Stimulated activated CD8-positive, alpha-beta memory T cell treated with anti-CD3 and anti-CD28 coated beads, Interleukin-7, amount 100 ng/mL, for 4 hours (primary cell): ENCODE measurements around the gene GDF15.

Experiments used
- DNase-seq, 2 donors: peaks; one replicate each; pipeline ENCODE4 v3.0.0-alpha.2; 2020; ENCODE audit warnings: low read depth in 2 of 2

GDF15 gene

DNA sequence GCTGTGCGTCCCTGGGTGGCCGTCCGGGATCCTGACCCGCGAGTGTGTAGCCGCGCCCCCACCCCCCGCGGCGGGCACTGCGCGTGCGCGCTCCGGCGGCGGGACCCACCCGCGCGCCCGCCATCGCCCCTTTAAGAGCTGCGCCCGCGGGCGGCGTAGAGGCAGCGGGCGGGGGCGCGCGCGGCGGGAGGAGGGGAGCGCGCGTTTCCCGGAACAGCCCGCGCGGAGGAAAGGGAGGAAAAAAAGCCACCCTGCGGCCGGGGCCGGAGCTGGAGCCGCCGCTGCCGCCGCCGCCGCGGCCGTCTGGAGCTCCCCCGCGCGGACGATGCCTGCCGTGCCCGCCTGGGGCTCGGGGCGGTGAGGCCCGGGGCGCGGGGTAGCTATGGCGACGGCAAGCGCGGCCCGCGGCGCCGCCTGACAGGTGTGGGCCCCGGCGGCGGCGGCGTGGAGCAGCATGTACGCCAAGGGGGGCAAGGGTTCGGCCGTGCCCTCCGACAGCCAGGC, 33.3 kb downstream of the GDF15 start, which contains the start of gene SSBP4:
Gene SSBP4 (plus strand): TSS at position 204 of the 504 bp plus-strand sequence. CDS start 251 bp downstream, at position 455.
- peak in 1 of 2 donors; percentile 63 for DNase-seq

DNA sequence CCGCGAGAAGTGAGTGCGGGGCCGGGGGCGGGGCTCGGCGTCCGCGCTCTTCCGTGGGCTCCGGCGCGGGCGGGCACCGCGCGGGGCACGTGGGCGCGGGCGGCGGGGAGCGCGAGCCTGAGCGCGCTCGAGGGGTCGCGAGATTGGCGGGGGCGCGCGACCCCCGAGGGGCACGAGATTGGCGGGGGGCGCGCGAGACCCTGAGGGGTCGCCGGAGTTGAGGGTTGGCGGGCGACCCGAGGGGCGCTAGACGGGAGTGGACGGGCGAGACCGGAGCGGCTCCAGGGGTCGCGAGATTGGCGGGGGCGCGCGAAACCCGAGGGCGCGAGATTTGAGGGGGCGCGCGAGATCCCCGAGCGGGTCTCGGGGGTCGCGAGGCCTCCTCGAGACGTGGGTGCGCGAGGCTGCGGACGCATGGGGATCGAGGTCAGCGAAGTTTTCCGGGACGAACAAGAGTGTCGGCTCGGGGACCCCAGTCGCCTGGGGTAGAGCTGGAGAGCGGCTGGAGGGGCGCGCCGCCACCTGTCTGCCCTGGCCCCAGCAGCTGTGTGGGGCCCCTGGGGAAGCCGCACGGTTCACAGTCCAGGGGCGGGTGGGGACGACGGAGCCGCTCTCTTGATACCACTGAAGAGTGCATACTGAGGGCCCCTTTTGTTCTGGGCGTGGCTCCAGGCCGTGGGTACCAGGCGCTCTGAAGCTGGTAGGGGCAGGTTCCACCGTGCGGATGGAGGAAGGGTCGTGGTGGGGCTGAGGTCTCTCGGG, 33.9 kb downstream of the GDF15 start:
- DNase-seq, result peak in 1 of 2 donors; percentile 47

DNA sequence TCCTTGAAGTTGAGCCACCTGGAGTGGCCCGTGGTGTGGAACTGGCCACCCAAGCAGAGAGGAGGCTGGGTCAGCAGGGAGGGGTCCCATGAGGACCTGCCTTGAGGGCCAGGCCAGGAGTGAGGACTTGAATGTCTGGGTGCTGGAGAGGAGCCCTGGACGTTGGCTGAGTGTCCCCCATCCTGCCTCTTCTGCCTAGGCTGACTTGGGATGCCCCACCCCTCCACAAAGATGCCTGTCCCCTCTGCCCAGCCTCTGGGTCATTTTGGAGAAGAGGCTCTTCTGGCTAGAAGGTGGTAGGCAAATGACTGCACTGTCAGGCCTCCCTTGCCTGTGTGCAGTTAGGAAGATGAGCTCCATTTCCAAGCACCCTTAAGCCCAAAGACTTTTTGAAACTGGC, 35.0 kb downstream of the GDF15 start:
- DNase-seq, result no peak

DNA sequence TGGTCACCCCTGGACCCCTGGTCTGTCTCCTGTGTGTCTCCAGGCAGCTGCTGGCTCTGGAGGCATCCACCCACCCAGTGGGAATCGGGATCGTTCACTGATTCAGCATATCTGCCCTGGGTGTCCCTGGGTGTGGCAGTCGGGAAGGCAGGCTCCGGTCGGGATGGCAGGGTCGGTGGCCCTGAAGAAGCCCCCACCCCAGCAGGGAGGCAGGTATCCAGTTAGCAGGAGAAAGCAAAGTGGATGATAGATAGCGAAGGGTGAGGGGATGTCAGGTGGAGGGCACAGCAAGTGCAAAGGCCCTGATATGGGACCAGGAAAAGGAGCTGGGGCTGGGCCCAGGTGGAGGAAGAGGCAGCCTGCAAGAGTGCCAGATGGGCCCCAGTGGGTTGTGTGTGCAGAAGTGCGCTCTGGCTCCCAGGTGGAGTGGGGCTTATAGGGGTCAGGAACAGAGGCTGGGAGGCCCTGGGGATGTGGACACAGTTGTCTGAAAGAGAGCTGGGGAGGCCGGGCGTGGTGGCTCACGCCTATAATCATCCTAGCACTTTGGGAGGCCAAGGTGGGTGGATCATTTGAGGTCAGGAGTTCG, 35.5 kb downstream of the GDF15 start:
- no peak for DNase-seq

DNA sequence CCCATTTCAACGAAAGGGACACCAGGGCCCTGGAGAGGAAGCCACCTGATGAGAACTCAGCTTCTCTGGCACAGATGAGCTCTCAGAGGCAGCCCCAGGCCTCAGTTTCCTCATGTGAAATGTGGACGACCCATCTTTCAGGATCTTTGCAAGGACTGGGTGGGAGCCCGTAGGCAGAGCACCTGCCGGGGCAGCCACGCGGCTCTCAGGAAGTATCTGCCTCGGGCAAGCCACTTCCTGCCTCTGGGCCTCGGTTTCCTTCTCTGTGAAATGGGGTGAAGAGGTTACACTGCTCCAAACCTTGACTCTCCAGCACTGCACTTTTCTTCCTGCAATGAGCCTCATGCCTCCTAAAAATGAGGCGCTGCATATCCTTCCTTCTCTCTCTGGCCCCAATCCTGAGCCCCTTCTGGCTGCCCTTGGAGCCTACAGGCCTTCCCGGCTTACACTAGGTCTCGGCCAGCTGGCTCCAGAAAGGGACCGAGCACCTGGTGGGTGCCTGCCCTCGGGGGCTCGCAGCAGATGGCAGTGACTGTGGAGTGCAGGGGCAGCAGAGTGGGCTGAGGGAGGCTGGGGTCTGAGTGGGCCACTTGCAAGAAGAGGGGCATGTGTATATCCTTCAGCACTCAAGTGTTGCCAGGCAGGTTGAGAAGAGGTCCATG, 36.7 kb downstream of the GDF15 start:
- no peak for DNase-seq

DNA sequence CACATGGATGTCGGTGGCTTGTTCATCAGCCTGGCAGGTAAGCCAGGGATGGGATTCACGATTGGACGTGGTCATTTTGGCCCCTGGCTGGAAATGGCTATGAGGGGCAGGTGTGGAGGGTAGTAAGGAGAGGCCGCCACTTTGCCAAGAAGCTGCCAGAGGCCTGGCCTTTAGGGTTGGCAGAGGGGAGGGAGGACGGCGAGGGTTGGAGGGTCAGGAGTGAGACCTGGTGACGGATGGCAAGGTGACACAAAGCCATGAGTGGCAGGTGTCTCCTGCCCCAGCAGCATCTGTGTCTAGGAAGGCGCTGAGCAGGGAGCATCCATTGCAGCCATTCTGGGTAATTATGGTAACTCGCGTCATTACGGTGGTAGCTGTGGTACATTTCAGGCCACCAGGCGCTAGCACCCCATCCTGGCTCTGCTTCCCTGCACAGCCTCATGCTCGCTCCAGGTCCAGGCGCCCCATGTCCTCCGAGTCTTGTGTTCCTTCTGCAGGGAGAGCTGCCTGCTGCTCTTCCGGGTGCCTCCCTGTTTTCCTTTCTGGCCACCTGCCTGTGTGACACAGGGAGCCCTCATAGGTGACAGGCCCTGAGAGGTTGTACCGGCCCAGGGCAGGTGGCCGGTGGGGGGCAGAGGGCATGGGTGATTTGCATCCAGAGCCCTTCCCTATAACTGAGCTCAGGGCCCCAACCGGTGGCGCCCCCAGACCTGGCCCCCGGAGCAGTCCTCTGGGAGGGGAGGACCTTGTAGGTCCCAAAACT, 37.5 kb downstream of the GDF15 start:
- DNase-seq, result no peak

DNA sequence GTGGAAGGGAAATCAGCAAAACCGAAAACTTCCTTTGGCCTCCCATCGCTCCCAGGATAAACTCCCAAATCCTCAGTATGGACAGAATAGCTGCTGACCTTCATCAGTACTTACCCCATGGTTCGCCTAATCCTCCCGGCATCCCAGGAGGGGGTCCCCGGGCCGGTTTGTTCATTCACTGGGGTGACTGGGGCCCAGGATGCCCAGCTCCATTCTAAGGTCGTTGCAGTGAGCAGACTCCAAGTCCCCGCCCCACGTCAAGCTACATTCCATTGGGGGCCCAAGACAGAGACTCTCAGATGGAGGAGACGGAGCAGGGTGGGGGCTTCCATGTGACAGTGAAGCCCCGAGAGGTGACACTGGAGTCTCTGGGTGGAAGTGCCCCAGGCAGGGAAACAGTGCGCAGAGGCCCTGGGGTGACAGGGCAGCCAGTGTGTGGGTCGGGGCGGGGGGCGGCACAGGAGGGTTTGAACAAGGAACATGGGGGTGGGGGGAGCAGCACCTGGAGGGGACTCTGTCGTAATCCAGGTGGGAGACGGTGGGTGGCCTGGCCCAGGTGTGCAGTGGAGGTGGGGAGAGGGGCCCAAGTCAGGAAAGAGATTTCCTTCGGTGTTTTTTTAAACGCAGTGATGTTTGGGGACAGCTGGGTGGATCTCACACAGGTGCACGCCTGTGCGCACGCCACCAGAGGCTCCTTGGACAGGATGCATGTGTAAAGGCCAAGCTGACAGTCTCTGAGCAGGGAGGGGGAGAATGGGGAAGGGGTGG, 38.3 kb downstream of the GDF15 start:
- no peak for DNase-seq

DNA sequence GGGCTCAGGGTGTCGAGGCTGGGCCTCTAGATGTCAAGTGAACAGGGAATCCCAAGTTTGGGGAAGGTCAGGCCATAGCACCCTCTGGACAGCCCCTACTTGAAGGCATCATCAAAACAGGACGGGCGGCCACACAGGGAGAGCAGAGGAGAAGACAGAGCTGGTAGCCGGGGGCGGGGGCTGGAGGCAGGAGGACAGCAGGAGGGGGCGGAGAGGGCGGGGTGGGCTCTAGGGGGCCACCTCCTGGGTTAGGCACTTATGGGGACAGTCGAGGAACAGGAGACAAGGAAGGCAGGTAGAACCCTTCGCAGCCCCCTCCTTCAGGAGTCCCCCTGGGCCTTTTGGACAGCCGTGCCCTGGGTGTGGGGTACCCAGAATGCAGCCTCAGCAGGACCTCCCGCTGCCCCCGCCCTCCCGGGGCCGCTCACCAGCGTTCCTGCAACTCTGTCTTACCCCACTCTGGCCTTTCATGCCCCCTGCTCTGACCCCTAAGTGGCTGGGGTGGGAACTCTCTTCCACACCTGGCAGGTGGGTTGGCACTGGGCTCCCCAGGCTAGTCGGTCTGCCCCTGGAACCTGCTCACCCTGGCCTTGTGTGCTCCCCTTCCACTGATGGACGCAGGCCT, 39.0 kb downstream of the GDF15 start:
- no peak for DNase-seq

DNA sequence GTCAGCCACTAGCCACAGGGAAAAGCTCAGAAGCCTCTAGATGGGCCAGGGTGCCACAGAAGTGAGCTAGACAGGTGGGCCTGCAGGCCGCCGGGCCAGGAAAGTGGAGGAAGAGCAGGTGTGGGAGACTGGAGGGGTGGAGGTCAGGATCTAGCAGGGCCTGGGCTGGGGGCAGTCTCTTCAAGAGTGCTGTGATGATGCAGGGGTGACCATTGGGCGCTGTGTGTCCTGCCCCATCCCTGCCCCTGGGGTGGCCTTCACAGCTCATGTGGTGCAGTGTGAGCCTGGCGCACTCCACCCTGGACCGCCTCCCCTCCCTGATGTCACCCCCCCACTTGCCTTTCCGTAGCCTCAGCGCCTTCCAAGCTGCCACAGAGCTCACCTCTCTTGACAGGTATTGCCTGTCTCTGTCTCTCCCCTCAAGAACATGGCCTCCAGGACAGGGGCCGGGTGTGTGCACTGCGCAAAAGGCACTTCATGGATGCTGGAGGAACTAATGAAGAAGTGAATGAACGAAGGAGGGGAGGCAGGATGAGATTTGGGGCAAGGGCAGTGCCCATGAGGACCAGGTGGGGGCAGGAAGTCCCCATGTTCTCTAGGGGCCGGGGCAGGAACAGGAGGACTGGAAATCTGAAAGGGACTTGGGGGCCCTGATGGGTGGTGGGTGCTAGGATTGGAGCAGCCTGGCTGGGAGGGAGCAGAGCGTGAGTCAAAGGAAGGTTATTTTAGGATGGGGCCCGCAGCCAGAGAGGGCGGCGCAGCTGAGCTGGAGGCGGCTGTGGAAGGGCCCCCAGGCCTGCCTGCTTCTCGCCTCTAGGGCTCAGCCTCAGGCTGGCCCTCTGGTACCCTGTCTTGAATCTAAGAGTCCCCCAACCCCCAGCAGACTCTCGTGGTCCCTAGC, 39.8 kb downstream of the GDF15 start:
- no peak for DNase-seq

DNA sequence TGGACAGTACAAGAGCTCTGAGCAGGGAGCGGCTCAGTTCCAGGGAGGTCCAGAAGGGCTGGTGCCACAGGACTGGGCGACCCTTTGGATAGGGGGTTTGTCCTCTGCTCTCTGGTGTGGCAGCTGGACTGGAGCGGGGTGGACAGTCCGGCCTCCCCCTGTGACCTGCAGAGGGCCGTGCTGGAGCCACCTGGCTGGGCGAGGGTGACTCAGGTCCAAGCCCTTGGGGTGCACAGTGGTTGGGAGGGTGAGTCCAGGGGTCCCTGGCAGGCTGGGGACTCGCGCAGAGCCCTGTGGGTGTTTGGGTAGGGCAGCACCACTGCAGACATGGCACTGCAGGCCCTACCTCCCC, 40.4 kb downstream of the GDF15 start:
- no peak for DNase-seq

DNA sequence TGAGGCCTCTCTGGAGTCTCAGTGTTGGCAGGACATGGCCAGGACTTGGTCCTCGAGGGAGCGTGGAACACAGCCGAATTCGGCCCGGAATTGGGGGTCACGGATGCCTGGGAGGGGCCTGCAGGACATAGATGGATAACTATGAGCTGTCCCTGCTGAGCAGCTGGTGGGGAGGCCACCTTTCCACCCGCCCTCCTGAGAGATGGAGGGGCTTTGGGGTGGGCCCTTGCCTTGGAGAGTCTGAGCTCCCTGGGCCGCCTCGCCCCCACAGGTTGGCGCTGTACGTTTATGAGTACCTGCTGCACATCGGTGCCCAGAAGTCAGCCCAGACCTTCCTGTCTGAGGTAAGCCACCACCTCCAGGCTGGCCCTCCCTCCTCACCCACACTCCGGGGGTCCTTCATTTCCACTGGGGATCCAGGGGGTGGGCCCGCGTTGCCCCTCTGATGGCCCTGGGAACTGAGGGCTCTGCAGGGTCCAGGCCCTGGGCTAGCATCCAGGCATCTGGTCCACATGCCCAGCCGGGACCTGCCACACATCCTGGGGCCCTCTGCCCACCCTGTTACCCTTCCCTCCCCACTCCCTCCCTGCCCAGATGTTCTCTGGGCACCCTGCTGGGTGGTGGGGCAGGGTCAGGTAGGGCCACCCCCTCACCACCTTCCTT, 41.3 kb downstream of the GDF15 start:
- DNase-seq, result no peak

DNA sequence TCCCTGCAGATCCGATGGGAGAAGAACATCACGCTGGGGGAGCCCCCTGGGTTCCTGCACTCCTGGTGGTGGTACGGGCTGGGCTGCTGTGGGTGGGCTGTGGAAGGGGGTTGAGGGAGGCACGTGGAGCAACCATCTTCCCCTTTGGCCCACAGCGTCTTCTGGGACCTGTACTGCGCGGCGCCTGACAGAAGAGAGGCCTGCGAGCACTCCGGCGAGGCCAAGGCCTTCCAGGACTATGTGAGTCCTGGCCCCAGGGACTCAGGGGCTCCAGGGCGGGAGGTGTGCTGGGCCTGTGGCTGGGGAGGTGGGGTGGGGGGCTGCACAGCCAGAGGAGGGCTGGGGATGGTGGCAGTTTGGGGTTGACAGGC, 41.8 kb downstream of the GDF15 start:
- DNase-seq, result no peak

DNA sequence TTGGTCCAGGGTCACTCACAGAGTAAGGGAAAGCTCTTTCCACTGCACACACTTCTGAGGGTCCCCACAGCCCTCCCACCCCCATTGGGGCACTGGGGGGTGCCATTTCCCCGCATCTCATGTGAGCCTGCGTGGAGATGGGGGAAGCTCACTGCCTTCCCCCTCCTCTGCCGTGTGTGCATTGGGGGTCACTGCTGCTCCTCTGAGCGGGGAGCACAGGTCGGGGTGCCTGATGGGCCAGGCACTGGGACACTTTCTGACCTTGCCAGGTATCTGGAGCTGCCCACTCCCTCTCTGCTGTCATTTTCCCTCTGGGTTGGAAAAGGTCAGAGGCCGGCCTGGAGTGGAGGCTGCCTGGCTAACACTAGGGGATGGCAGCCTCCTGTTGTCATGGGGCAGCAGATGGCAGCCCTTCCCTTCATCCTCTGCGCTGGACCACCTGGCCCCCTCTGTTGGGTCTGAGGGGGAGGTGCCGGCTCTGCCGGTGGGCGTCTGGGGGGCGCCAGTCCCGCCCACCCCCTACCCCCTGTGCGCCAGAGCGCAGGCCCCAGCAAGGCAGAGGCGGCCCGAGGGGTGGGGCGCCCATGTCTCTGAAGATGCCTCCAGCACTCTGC, 42.3 kb downstream of the GDF15 start:
- no peak for DNase-seq

DNA sequence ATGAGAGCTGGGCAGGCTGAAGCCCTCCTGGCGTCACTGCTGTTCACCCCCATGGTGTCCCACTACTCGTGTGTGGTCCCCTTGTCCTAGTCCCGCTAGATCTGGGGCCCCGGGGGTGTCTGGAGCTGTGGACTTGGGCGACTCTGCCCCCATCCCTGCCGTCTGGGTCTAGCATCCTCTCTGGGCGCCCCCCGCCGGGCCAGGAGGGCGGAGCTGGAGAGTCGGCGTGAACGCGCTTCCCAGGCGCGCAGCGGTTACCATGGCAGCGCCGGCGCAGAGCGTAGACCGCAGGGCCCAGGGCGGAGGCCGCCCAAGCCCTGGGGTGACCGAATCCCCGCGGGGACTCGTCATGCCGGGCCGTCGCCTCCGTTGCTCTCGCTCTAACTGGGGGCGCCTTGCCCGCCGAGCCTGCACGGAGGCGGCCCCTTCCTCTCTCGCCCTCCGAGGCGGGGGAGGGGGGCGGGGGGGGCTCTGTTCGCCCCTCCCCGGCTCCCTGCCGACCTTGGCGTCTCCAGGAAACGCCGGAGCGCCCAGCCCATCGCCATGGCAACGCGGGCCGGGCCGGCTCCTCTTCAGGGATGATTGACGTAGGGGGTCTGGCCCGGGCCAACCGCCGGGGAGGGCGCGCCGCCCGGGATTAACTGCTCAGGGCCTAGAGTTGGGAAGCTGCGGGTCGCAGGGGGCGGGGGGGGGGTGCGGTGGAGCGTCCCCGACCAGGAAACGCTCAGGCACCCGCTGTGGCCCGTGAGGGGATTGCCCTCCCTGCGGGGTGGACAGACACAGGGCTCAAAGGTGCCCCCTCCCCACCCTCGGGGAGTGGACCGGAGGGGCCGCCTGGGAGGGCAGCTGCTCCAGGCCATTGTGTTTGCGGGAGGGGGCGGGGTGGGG, 43.1 kb downstream of the GDF15 start:
- DNase-seq, result peak; percentile 50 to 79

DNA sequence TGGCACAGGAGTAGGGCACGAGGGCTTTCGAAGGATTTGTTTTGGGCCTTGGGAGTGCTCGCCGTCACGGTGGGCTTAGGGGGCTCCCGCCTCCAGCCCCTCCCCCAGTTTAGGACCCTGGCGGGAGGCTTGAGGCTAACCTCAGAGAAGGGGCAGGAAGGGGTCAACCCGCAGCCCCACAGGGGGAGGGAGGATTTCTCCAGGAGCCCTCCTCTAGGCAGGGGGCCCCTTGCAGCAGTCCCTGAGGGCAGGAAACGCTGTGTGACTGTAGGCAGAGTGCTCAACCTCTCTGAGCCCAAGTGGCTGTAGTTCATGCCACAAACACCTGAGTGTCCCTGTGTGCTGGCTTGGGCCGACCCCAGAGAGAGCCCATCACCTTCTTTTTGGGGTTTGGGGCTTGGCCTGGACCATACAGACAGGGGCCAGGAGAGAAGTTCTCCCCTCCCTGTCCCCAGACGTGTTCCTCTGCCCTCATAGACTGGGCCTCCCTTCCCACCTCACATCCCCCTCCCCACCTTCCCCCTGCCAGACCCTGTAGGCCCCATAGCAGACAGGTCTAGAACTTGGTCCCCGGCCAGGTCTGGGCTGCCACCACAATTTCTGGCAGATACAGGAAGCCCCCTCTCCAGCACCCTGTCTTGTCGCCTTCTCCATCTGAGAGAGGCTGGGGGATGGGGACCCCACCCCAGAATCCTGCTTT, 43.9 kb downstream of the GDF15 start:
- DNase-seq, result no peak

DNA sequence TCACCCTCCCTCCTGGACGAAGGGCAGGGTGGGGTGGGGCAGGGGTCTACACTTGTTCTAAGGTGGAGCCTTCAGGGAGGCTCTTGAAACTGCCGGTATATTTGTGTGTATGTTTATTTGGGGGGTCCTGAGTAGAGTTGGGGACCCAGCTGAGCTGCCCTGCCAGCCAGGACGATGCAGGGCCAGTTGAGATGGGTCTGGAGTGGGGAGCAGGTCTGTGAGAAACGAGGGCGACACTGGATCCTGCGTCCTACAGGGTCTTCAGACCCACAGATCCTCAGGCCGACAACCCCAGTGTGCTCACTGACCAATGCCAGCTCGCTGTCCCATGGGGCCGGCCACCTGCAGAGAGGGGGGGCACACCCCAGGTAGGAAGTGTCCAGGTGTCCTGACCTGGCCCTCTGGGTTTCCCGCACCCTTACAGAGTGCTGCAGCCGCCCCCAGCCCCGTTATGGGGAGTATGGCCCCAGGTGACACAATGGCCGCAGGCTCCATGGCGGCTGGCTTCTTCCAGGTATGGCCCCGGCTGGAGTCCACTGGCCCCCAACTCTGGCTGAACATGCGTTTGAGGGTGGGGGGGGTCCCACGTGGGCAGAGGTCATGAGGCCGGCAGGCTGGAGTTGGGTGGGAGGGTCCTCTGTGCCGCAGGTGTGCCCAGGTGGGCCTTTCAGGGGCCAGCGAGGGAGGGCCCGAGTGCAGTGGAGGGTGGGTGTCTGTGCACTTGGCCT, 44.6 kb downstream of the GDF15 start:
- DNase-seq, result no peak
